DOHH2 (cell line): ENCODE data around the gene GALNT2.

Experiments used
- H3F3A ChIP-seq: fragments of 200-600 bp; sonication (generic), shearing (Covaris generic); 2 replicates; pipeline ENCODE4 v1.6.0; 2016; ENCODE audit warnings: antibody characterized with exemption, mild to moderate bottlenecking; ENCODE audit not compliant: control insufficient read depth, insufficient read depth
- H3K27ac ChIP-seq: fragments of 200-600 bp; sonication (generic); 2 replicates; pipeline ENCODE4 v1.5.1; 2014; ENCODE audit warnings: low read depth, mild to moderate bottlenecking, low read length, moderate library complexity
- H3K27me3 ChIP-seq: fragments of 200-600 bp; sonication (generic); 2 replicates; pipeline ENCODE4 v1.6.1; 2014; ENCODE audit warnings: mild to moderate bottlenecking, low read length, mixed read lengths; ENCODE audit not compliant: control insufficient read depth
- H3K36me3 ChIP-seq: fragments of 200-600 bp; sonication (generic); 2 replicates; pipeline ENCODE4 v1.6.1; 2014; ENCODE audit warnings: mild to moderate bottlenecking, low read length, moderate library complexity, mixed read lengths; ENCODE audit not compliant: control insufficient read depth
- H3K4me1 ChIP-seq: fragments of 200-600 bp; sonication (generic); 2 replicates; pipeline ENCODE4 v1.6.1; 2014; ENCODE audit warnings: mild to moderate bottlenecking, low read length, mixed read lengths; ENCODE audit not compliant: control insufficient read depth
- H3K4me2 ChIP-seq: fragments of 200-600 bp; sonication (generic); 2 replicates; pipeline ENCODE4 v1.6.0; 2014; ENCODE audit warnings: mild to moderate bottlenecking, low read length, moderate library complexity
- H3K4me3 ChIP-seq: fragments of 200-600 bp; sonication (generic); 2 replicates; pipeline ENCODE4 v1.5.1; 2014; ENCODE audit warnings: mild to moderate bottlenecking, low read length, mixed read lengths
- H3K79me2 ChIP-seq: fragments of 200-600 bp; sonication (generic); 2 replicates; pipeline ENCODE4 v1.6.1; 2014; ENCODE audit warnings: mild to moderate bottlenecking, low read length, mixed read lengths; ENCODE audit not compliant: control insufficient read depth
- H3K9me2 ChIP-seq: fragments of 200-600 bp; sonication (generic); replicated peaks from 2 replicates; pipeline ENCODE4 v1.6.1; 2014; ENCODE audit warnings: mild to moderate bottlenecking, low read length, mixed read lengths; ENCODE audit not compliant: control insufficient read depth
- H3K9me3 ChIP-seq: fragments of 200-600 bp; sonication (generic); 2 replicates; pipeline ENCODE4 v1.6.1; 2014; ENCODE audit warnings: antibody characterized with exemption, low read length, mixed read lengths; ENCODE audit not compliant: control insufficient read depth, insufficient read depth
- H4K20me1 ChIP-seq: fragments of 200-600 bp; sonication (generic); 2 replicates; pipeline ENCODE4 v1.6.0; 2014; ENCODE audit warnings: low read depth, mild to moderate bottlenecking, antibody characterized with exemption, low read length, moderate library complexity; ENCODE audit not compliant: control insufficient read depth, insufficient read depth
- CTCF ChIP-seq: fragments of 200-600 bp; sonication (generic); IDR thresholded peaks from one replicate; pipeline ENCODE4 v1.5.1; 2014; ENCODE audit warnings: antibody characterized with exemption, mild to moderate bottlenecking, low read depth, low read length; ENCODE audit not compliant: poor library complexity, severe bottlenecking
- EZH2phosphoT487 ChIP-seq: fragments of 200-600 bp; sonication (generic); IDR thresholded peaks from 2 replicates; pipeline ENCODE4 v1.6.1; 2017; ENCODE audit warnings: borderline replicate concordance, mild to moderate bottlenecking, antibody characterized with exemption, low read length, moderate library complexity, mixed read lengths

The GALNT2 gene

GRCh38 chr1:230147253-230148125, 80.5 kb downstream of the GALNT2 start:
- TF ChIP-seq EZH2phosphoT487, result no peak
- TF ChIP-seq CTCF, result no peak
- peak overlapping the region; percentile 71 for H3K4me3 ChIP-seq
- H3K4me2 ChIP-seq, result peak overlapping the region; percentile 96
- H3F3A ChIP-seq, result peaks cover 11% of the 10 kb centered on the region
- no peaks in the 10 kb centered on the region for H4K20me1 ChIP-seq
- peaks cover 5% of the 10 kb centered on the region; the same call in 1 of the 2 replicates for H3K36me3 ChIP-seq
- H3K79me2 ChIP-seq, result peaks cover 94% of the 10 kb centered on the region
- H3K9me2 ChIP-seq, result no peaks in the 10 kb centered on the region
- peaks cover 87% of the 10 kb centered on the region for H3K4me1 ChIP-seq
- H3K9me3 ChIP-seq, result no peaks in the 10 kb centered on the region
- peak overlapping the region; percentile 91 for H3K27ac ChIP-seq
- no peaks in the 10 kb centered on the region for H3K27me3 ChIP-seq

- H3K9me3 ChIP-seq, result no peaks in the 10 kb centered on the region
- H4K20me1 ChIP-seq, result no peaks in the 10 kb centered on the region
- peaks cover 93% of the 10 kb centered on the region for H3K79me2 ChIP-seq
- no peaks in the 10 kb centered on the region for H3K27me3 ChIP-seq
- peak overlapping the region; percentile 71; the same call in 1 of the 2 replicates for H3K4me3 ChIP-seq
- peaks cover 84% of the 10 kb centered on the region for H3K4me1 ChIP-seq
- H3K9me2 ChIP-seq, result no peaks in the 10 kb centered on the region
- H3F3A ChIP-seq, result peaks cover 11% of the 10 kb centered on the region
- TF ChIP-seq CTCF (no peak), EZH2phosphoT487 (no peak)
- peak overlapping the region; percentile 96 for H3K4me2 ChIP-seq
- H3K36me3 ChIP-seq, result peaks cover 5% of the 10 kb centered on the region; the same call in 1 of the 2 replicates
- H3K27ac ChIP-seq, result peak overlapping the region; percentile 91
These were observed 81.2 kb downstream of the GALNT2 start for GRCh38 chr1:230148126-230148652.

- Histone ChIP-seq H3K79me2 (peaks cover 93% of the 10 kb centered on the region), H4K20me1 (no peaks in the 10 kb centered on the region), H3K4me1 (peaks cover 77% of the 10 kb centered on the region), H3F3A (peaks cover 11% of the 10 kb centered on the region), H3K4me3 (peak overlapping the region; percentile 71), H3K27me3 (no peaks in the 10 kb centered on the region), H3K36me3 (peaks cover 5% of the 10 kb centered on the region; the same call in 1 of the 2 replicates), H3K9me3 (no peaks in the 10 kb centered on the region), H3K9me2 (no peaks in the 10 kb centered on the region), H3K4me2 (peak overlapping the region; percentile 96), H3K27ac (peak overlapping the region; percentile 91)
- TF ChIP-seq EZH2phosphoT487 (no peak), CTCF (no peak)
These were observed 81.9 kb downstream of the GALNT2 start for GRCh38 chr1:230148768-230149469.
